ENCODE results near the gene SARNP. TPM values are rescaled to one million over a fixed set of nuclear protein-coding genes. Genes with fewer than 3 reads are reported as not detected.

SARNP gene
- total and polyA plus RNA-seq, 9 of the 15 experiments (the other 6 are each of a cell fraction or from before 2014, with no cell fraction given) = 70.1 to 400 (median 198) TPM

DNA sequence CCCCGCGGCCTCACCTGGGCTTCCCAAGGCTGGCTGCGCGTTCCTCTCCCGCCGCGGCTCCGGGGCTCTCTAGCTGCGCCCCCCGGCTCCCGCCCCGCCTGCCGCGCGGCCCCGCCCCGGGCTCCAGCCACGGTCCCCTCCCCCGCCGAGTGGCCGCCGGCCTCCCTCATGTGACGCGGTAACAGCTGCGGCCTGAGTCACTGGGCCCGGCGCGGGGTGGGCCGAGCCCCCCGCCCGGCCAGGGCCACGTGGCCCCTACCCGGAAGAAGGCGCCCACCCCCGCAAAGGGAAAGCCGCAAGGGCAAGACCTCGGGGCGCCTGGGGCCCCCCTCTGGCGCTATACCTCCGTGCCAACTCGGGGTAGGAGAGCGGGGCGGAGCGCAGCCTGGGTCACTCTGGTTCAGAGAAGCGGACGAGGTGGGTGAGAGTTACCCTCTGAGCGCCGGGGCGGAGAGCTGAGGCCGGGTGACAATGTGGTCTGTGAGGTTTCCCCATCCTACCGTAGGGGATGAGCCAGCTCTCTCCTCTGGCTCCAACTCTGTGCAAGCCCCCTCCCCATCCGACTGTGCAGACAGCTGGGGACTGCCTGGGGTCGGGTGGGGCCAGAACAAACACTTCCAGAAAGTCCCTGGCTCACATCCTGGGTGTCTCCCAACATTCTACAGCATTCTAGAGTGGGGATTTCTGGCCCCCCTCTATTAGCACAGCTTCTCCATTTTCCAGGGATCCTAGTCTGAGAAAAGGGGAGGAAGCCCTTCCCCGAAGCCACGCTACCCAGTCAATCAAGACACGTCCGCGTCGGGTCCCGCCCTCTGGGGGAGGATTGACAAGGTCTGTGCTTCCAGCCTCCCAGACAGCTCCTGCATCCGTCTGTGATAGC is 88.3 kb downstream of the SARNP start, which contains the start of gene CD63 (continued):
- TF ChIP-seq RREB1 (CRISPR knock-in tag; IDR thresholded peaks at IDR 0.05) (0 out of 2 replicates have a peak, but pooled peaks have one; percentile 52), ARID3A (IDR thresholded peaks at IDR 0.05; ENCODE audit: borderline replicate concordance, low read depth, low read length) (no peak), HCFC1 (IDR thresholded peaks at IDR 0.05; ENCODE audit: low read depth, low read length) (no peak; the same call in 1 of the 2 replicates), SMARCB1 (IDR thresholded peaks at IDR 0.05; ENCODE audit: insufficient read length, low read depth) (no peak), SREBF2 (CRISPR knock-in tag; IDR thresholded peaks at IDR 0.05) (no peak), USF1 (CRISPR knock-in tag; IDR thresholded peaks at IDR 0.05) (peak; percentile 90), NKRF (IDR thresholded peaks at IDR 0.05; ENCODE audit: borderline replicate concordance) (peak; percentile 97), CCAR2 (IDR thresholded peaks at IDR 0.05; ENCODE audit: low read depth, low read length) (no peak), NR2C2 (CRISPR knock-in tag; IDR thresholded peaks at IDR 0.05) (no peak), NR2C2 (tag; IDR thresholded peaks at IDR 0.05) (no peak; the same call in 1 of the 2 replicates), JUNB (CRISPR knock-in tag; conservative IDR thresholded peaks at IDR 0.05) (peak; percentile 17; the same call in 1 of the 2 replicates), RBM14 (IDR thresholded peaks at IDR 0.05; ENCODE audit: borderline replicate concordance, insufficient read depth, low read depth, low read length) (no peak), ZNF121 (CRISPR knock-in tag; conservative IDR thresholded peaks at IDR 0.05) (no peak), ZSCAN29 (IDR thresholded peaks at IDR 0.05) (no peak), SNIP1 (IDR thresholded peaks at IDR 0.05; ENCODE audit: low read depth) (no peak), ZC3H8 (IDR thresholded peaks at IDR 0.05) (no peak)
- TF ChIP-seq, protein P1, sequence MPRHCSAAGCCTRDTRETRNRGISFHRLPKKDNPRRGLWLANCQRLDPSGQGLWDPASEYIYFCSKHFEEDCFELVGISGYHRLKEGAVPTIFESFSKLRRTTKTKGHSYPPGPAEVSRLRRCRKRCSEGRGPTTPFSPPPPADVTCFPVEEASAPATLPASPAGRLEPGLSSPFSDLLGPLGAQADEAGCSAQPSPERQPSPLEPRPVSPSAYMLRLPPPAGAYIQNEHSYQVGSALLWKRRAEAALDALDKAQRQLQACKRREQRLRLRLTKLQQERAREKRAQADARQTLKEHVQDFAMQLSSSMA (CRISPR knock-in tag; IDR thresholded peaks at IDR 0.05) = no peak

Data from K562 (cell line).